HCT116 (cell line): ENCODE measurements around the gene PRRG2. TPM values are rescaled to one million over a fixed set of nuclear protein-coding genes. Genes with fewer than 3 reads are reported as not detected.

Experiments
- ATF3 ChIP-seq: IDR thresholded peaks from 2 replicates; pipeline ENCODE4 v1.6.1; 2012
- CBX3 ChIP-seq: IDR thresholded peaks from 2 replicates; pipeline ENCODE4 v1.6.1; 2012; ENCODE audit warnings: low read depth
- CEBPB ChIP-seq: IDR thresholded peaks from 2 replicates; pipeline ENCODE4 v1.6.1; 2012; ENCODE audit warnings: low read depth
- CTCF ChIP-seq, 3 experiments: fragments of 200-600 bp in 1 of 3; sonication (generic) in 1 of 3; IDR thresholded peaks in 2 of 3; conservative IDR thresholded peaks in 1 of 3; 2 replicates each; pipeline ENCODE4 v1.5.1; 2012 to 2017; ENCODE audit warnings: low read depth in 2 of 3, low read length in 2 of 3, antibody characterized with exemption in 1 of 3, borderline replicate concordance in 1 of 3, control low read depth in 1 of 3, mild to moderate bottlenecking in 1 of 3, mixed read lengths in 1 of 3, mixed run types in 1 of 3, moderate library complexity in 1 of 3; ENCODE audit not compliant: insufficient read depth in 1 of 3
- EZH2 ChIP-seq: fragments of 200-600 bp; sonication (generic); IDR thresholded peaks from 2 replicates; pipeline ENCODE4 v1.6.1; 2017; ENCODE audit warnings: antibody characterized with exemption, mixed run types
- EZH2phosphoT487 ChIP-seq: fragments of 200-600 bp; IDR thresholded peaks from 2 replicates; pipeline ENCODE4 v1.6.1; 2018; ENCODE audit warnings: antibody characterized with exemption, borderline replicate concordance
- POLR2A ChIP-seq: IDR thresholded peaks from 2 replicates; pipeline ENCODE4 v1.7.0; 2011; ENCODE audit warnings: borderline replicate concordance; ENCODE audit not compliant: insufficient read depth, insufficient read length; ENCODE audit errors: extremely low read depth
- POLR2AphosphoS5 ChIP-seq: IDR thresholded peaks from 2 replicates; pipeline ENCODE4 v1.6.1; 2011; ENCODE audit warnings: mild to moderate bottlenecking, low read depth, low read length, moderate library complexity
- RAD21 ChIP-seq: IDR thresholded peaks from 2 replicates; pipeline ENCODE4 v1.6.1; 2012; ENCODE audit warnings: low read depth, mild to moderate bottlenecking
- SIN3A ChIP-seq: IDR thresholded peaks from 2 replicates; pipeline ENCODE4 v1.6.1; 2012; ENCODE audit warnings: low read depth
- SRF ChIP-seq: IDR thresholded peaks from 2 replicates; pipeline ENCODE4 v1.6.1; 2012; ENCODE audit warnings: low read depth
- YY1 ChIP-seq: IDR thresholded peaks from 2 replicates; pipeline ENCODE4 v1.6.1; 2011; ENCODE audit warnings: low read length, low read depth, moderate library complexity, mild to moderate bottlenecking; ENCODE audit not compliant: insufficient replicate concordance; ENCODE audit errors: extremely low read depth
- ZBTB33 ChIP-seq: IDR thresholded peaks from 2 replicates; pipeline ENCODE4 v1.6.1; 2011; ENCODE audit warnings: mild to moderate bottlenecking, low read length, moderate library complexity; ENCODE audit not compliant: insufficient replicate concordance; ENCODE audit errors: extremely low read depth
- ZFX ChIP-seq: fragments of 450-650 bp; IDR thresholded peaks from 2 replicates; pipeline ENCODE4 v1.6.1; 2017
- ZNF274 ChIP-seq: fragments of 200-500 bp; sonication (Bioruptor generic); IDR thresholded peaks from 2 replicates; pipeline ENCODE4 v1.6.1; 2014; ENCODE audit warnings: mild to moderate bottlenecking, low read depth, low read length, inconsistent platforms
- total RNA-seq: library from RNA; stranded (reverse); gene quantifications from one replicate; pipeline ENCODE4 v1.2.1, GENCODE V29; 2021; ENCODE audit not compliant: unreplicated experiment

PRRG2 gene
- total RNA-seq, 1 experiment from 2014 or later: 6.2 TPM

GRCh38 chr19:49546825-49547565 lies 34.1 kb upstream of the PRRG2 start (continued):
- TF ChIP-seq ZBTB33 (no peak), EZH2phosphoT487 (no peak), CEBPB (no peak), ATF3 (no peak), CTCF (IDR thresholded peaks at IDR 0.05 in 2 of 3, conservative IDR thresholded peaks at IDR 0.05 in 1 of 3; ENCODE audit: borderline replicate concordance in 1 of 3, insufficient read depth in 1 of 3, low read depth in 2 of 3, low read length in 2 of 3) (peak; percentile 70 to 94 (median 88)), SIN3A (no peak), ZFX (no peak), RAD21 (peak; percentile 92), POLR2AphosphoS5 (no peak), CBX3 (peak; percentile 64; the same call in 1 of the 2 replicates), POLR2A (no peak), ZNF274 (no peak), EZH2 (no peak), SRF (no peak), YY1 (no peak)
